PC-3 (cell line): ENCODE data around the gene NSL1. TPM values are rescaled to one million over a fixed set of nuclear protein-coding genes. Genes with fewer than 3 reads are reported as not detected.

Experiments
- ATAC-seq: fragments of 200-7000 bp; cut with Tn5 transposase; 2 replicates; pipeline ENCODE4 v1.9.1; 2020; ENCODE audit warnings: mild to moderate bottlenecking, moderate library complexity
- BruUV-seq: library from RNA; stranded (reverse); fragments of 400-500 nt; replicated peaks from 2 replicates; lab custom pipeline; 2021; lab: Mats Ljungman, UMichigan
- CTCF ChIA-PET: fragments of 300-600 bp; sonication (Branson Sonifier 250); formaldehyde crosslinking; loops from one replicate; lab custom pipeline; 2022; ENCODE audit warnings: antibody characterized with exemption; lab: Charles Lee
- POLR2A ChIA-PET: fragments of 300-600 bp; sonication (Branson Sonifier 250); formaldehyde crosslinking; loops from one replicate; lab custom pipeline; 2022; ENCODE audit warnings: antibody characterized with exemption; ENCODE audit not compliant: unreplicated experiment; lab: Charles Lee
- DNase-seq: peaks from one replicate; pipeline ENCODE4 v3.0.0-alpha.2; 2015
- H2AFZ ChIP-seq: fragments of 300-600 bp; sonication (generic); 2 replicates; pipeline ENCODE4 v1.6.0; 2016; ENCODE audit warnings: antibody characterized with exemption, low read length
- H3F3A ChIP-seq: fragments of 300-600 bp; sonication (generic); one replicate; pipeline ENCODE4 v1.6.0; 2017; ENCODE audit warnings: antibody characterized with exemption, low read length, control low read depth, mild to moderate bottlenecking; ENCODE audit not compliant: unreplicated experiment
- H3K27ac ChIP-seq: fragments of 300-600 bp; sonication (generic); 2 replicates; pipeline ENCODE4 v1.5.1; 2016; ENCODE audit warnings: mild to moderate bottlenecking, low read length
- H3K27me3 ChIP-seq: fragments of 300-600 bp; sonication (generic); 2 replicates; pipeline ENCODE4 v1.6.1; 2016; ENCODE audit warnings: low read length, mixed read lengths
- H3K36me3 ChIP-seq: fragments of 300-600 bp; sonication (generic); 2 replicates; pipeline ENCODE4 v1.6.1; 2016; ENCODE audit warnings: low read depth, mixed run types, low read length, mixed read lengths
- H3K4me1 ChIP-seq: fragments of 300-600 bp; sonication (generic); 2 replicates; pipeline ENCODE4 v1.5.1; 2016; ENCODE audit warnings: low read length; ENCODE audit not compliant: insufficient read depth
- H3K4me2 ChIP-seq: fragments of 300-600 bp; sonication (generic); 2 replicates; pipeline ENCODE4 v1.6.0; 2016; ENCODE audit warnings: low read length
- H3K4me3 ChIP-seq: fragments of 300-600 bp; sonication (generic); 2 replicates; pipeline ENCODE4 v1.5.1; 2016; ENCODE audit warnings: mild to moderate bottlenecking, low read length, mixed read lengths
- H3K79me2 ChIP-seq: fragments of 300-600 bp; sonication (generic); 2 replicates; pipeline ENCODE4 v1.6.1; 2017; ENCODE audit warnings: low read length, mixed read lengths
- H3K9ac ChIP-seq: fragments of 300-600 bp; sonication (generic); 2 replicates; pipeline ENCODE4 v1.6.0; 2016; ENCODE audit warnings: mild to moderate bottlenecking, low read length
- H3K9me2 ChIP-seq: fragments of 300-600 bp; sonication (generic); replicated peaks from 2 replicates; pipeline ENCODE4 v1.6.1; 2016; ENCODE audit warnings: mixed run types, low read length, mixed read lengths
- H3K9me3 ChIP-seq: fragments of 300-600 bp; sonication (generic); 2 replicates; pipeline ENCODE4 v1.6.1; 2016; ENCODE audit warnings: low read length, mixed read lengths
- H4K20me1 ChIP-seq: fragments of 300-600 bp; sonication (generic); 2 replicates; pipeline ENCODE4 v1.6.1; 2016; ENCODE audit warnings: low read length, mixed read lengths
- CTCF ChIP-seq: fragments of 300-600 bp; sonication (generic); conservative IDR thresholded peaks from 2 replicates; pipeline ENCODE4 v1.5.1; 2017; ENCODE audit warnings: antibody characterized with exemption, low read depth, mild to moderate bottlenecking, low read length
- EZH2 ChIP-seq: fragments of 300-600 bp; sonication (generic); IDR thresholded peaks from one replicate; pipeline ENCODE4 v1.6.1; 2017; ENCODE audit warnings: antibody characterized with exemption, mild to moderate bottlenecking, low read length; ENCODE audit not compliant: unreplicated experiment
- EZH2phosphoT487 ChIP-seq: fragments of 300-600 bp; sonication (generic); IDR thresholded peaks from 2 replicates; pipeline ENCODE4 v1.6.1; 2018; ENCODE audit warnings: mild to moderate bottlenecking, antibody characterized with exemption, low read length, borderline replicate concordance
- intact Hi-C: fragments of 100-400 bp; cut with micrococcal nuclease; formaldehyde crosslinking; loops from 2 replicates; pipeline ENCODE4 v1.9.0; 2023
- total RNA-seq: library from RNA; depleted of rRNA; stranded (reverse); fragments of >200 nt; gene quantifications from 2 replicates; pipeline ENCODE4 v1.2.3, GENCODE V29; 2014

The NSL1 gene
- total RNA-seq, 1 experiment from 2014 or later: 56.1 TPM

- Histone ChIP-seq H3K27me3 (no peaks in the 10 kb centered on the region), H3K27ac (no peak overlapping the region), H3K9me3 (no peaks in the 10 kb centered on the region), H3K9me2 (no peaks in the 10 kb centered on the region), H3F3A (no peaks in the 10 kb centered on the region), H4K20me1 (peaks cover 3% of the 10 kb centered on the region; the same call in 1 of the 2 replicates), H3K9ac (no peak overlapping the region), H3K36me3 (no peaks in the 10 kb centered on the region; the same call in 1 of the 2 replicates), H3K4me3 (no peak overlapping the region), H3K79me2 (peaks cover 10% of the 10 kb centered on the region), H3K4me2 (no peak overlapping the region), H3K4me1 (no peaks in the 10 kb centered on the region), H2AFZ (no peak overlapping the region)
- CTCF ChIA-PET: no interaction called here
- DNase-seq (peak; percentile 42), ATAC-seq (peak; percentile 57)
- intact Hi-C loops: no loop called here
- no TSS peak for BruUV-seq
- peak; percentile 79 for TF ChIP-seq CTCF
- TF ChIP-seq EZH2phosphoT487: no peak
- POLR2A ChIA-PET: no interaction called here
These were observed 31.3 kb downstream of the NSL1 start for GRCh38 chr1:212760126-212760823.

- peaks cover 3% of the 10 kb centered on the region; the same call in 1 of the 2 replicates for H4K20me1 ChIP-seq
- no TSS peak for BruUV-seq
- ATAC-seq (no peak), DNase-seq (no peak)
- no peak overlapping the region for H3K9ac ChIP-seq
- H3K4me3 ChIP-seq: no peak overlapping the region
- POLR2A ChIA-PET: no interaction called here
- H3F3A ChIP-seq: no peaks in the 10 kb centered on the region
- no peak overlapping the region for H3K27ac ChIP-seq
- CTCF ChIA-PET: no interaction called here
- peaks cover 10% of the 10 kb centered on the region for H3K79me2 ChIP-seq
- TF ChIP-seq CTCF (no peak), EZH2phosphoT487 (no peak), EZH2 (no peak)
- no peak overlapping the region for H2AFZ ChIP-seq
- no peaks in the 10 kb centered on the region; the same call in 1 of the 2 replicates for H3K36me3 ChIP-seq
- no peaks in the 10 kb centered on the region for H3K9me2 ChIP-seq
- H3K4me1 ChIP-seq: no peaks in the 10 kb centered on the region
- intact Hi-C loops: no loop called here
- no peaks in the 10 kb centered on the region for H3K27me3 ChIP-seq
- no peak overlapping the region for H3K4me2 ChIP-seq
- no peaks in the 10 kb centered on the region for H3K9me3 ChIP-seq
These were observed 31.9 kb downstream of the NSL1 start for GRCh38 chr1:212759683-212760082.

- no peak overlapping the region for H3K4me3 ChIP-seq
- intact Hi-C loops: no loop called here
- no peaks in the 10 kb centered on the region for H3K27me3 ChIP-seq
- no peaks in the 10 kb centered on the region for H3K9me2 ChIP-seq
- TF ChIP-seq EZH2 (no peak), CTCF (no peak), EZH2phosphoT487 (no peak)
- ChIA-PET CTCF (no interaction called here), POLR2A (no interaction called here)
- H3K4me2 ChIP-seq: no peak overlapping the region
- no peak; the same call in 1 of the 2 replicates for ATAC-seq
- H3K4me1 ChIP-seq: no peaks in the 10 kb centered on the region
- H3K79me2 ChIP-seq: peaks cover 1% of the 10 kb centered on the region; the same call in 1 of the 2 replicates
- no peaks in the 10 kb centered on the region for H3K36me3 ChIP-seq
- H3K27ac ChIP-seq: no peak overlapping the region
- BruUV-seq: no TSS peak
- no peak overlapping the region for H3K9ac ChIP-seq
- 0 out of 2 replicates have a peak, but pooled peaks cover 3% of the 10 kb centered on the region for H4K20me1 ChIP-seq
- H3F3A ChIP-seq: no peaks in the 10 kb centered on the region
- no peak overlapping the region for H2AFZ ChIP-seq
- DNase-seq: no peak
- no peaks in the 10 kb centered on the region for H3K9me3 ChIP-seq
These were observed 36.9 kb downstream of the NSL1 start for GRCh38 chr1:212754680-212755079.
